ENCODE results near the gene NR6A1. TPM values are rescaled to one million over a fixed set of nuclear protein-coding genes. Genes with fewer than 3 reads are reported as not detected.

NR6A1 gene
- total RNA-seq, 1 experiment from 2014 or later = 6.7 TPM

DNA sequence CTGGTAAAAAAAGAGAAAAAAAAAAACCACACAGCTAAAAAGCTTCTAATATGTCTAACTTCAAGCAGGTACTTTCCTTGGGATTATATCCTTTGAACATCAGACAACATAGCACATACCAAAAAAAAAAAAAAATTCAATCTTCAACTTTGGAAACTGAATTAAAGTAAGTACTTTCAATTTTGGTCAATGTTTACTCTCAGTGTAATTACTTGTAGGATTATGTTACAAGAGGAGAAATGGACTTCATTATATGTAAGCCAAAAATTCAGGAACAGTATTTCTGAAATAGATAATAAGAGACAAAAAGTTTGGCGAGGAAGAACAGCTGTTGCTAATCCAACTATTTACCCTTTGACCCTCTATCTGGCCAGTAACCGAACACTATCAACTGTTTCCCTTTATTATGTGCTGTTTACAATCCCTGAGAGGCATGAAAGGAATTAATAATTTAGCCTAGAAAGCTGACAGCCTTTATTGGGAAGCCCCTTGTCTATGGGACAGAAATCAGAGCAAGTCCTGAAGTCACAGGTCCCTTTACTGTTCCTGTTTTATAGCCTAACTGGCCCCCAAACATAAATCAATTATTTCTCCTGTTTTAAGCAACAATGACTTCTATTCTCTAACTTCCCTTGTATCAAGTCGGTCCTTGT, 46.6 kb downstream of the NR6A1 start:
- Mint-ChIP-seq H3K4me1 (ENCODE audit: low read depth, unreplicated experiment) (no peaks in the 10 kb centered on the region), H3K36me3 (ENCODE audit: insufficient read depth, unreplicated experiment) (no peaks in the 10 kb centered on the region), H3K4me3 (ENCODE audit: low read depth, unreplicated experiment) (no peak overlapping the region), H3K27ac (ENCODE audit: unreplicated experiment) (no peak overlapping the region), H3K9me3 (ENCODE audit: low read depth, unreplicated experiment) (no peaks in the 10 kb centered on the region), H3K27me3 (ENCODE audit: unreplicated experiment) (no peaks in the 10 kb centered on the region)
- TF ChIP-seq, protein P1, sequence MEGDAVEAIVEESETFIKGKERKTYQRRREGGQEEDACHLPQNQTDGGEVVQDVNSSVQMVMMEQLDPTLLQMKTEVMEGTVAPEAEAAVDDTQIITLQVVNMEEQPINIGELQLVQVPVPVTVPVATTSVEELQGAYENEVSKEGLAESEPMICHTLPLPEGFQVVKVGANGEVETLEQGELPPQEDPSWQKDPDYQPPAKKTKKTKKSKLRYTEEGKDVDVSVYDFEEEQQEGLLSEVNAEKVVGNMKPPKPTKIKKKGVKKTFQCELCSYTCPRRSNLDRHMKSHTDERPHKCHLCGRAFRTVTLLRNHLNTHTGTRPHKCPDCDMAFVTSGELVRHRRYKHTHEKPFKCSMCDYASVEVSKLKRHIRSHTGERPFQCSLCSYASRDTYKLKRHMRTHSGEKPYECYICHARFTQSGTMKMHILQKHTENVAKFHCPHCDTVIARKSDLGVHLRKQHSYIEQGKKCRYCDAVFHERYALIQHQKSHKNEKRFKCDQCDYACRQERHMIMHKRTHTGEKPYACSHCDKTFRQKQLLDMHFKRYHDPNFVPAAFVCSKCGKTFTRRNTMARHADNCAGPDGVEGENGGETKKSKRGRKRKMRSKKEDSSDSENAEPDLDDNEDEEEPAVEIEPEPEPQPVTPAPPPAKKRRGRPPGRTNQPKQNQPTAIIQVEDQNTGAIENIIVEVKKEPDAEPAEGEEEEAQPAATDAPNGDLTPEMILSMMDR (IDR thresholded peaks at IDR 0.05; ENCODE audit: unreplicated experiment) = no peak
- intact Hi-C loops (cut with micrococcal nuclease; ENCODE audit: unreplicated experiment) = no loop called here
- no peak for DNase-seq
- CTCF ChIA-PET = interaction anchor here (0.7 to 1.3 kb wide), 2 partner anchors 12 to 416 kb away, joined by 3 read pairs; no protein-coding TSS in a partner anchor
- no TSS peak for BruUV-seq (replicated peaks)

DNA sequence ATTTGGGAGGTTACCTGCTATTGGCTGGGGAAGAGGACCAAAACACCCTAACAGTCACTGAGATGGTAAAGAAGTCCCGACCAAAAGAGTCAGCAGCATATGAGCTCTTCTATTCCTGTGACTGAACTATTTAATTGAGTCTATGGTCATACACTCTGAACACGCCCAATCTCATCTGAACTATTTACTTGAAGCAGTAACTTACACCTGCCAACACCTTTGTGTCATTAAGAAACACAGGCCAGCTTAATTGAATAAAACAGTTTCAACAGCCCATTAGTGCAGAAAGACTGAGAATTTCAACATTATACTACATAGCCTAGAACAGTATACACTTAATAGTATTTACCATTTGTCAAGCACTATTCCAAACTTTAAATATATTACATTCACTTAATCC, 47.8 kb downstream of the NR6A1 start:
- H3K36me3 Mint-ChIP-seq (ENCODE audit: insufficient read depth, unreplicated experiment) = no peaks in the 10 kb centered on the region
- DNase-seq = no peak
- intact Hi-C loops (cut with micrococcal nuclease; ENCODE audit: unreplicated experiment) = no loop called here
- H3K4me3 Mint-ChIP-seq (ENCODE audit: low read depth, unreplicated experiment) = no peak overlapping the region
- BruUV-seq (replicated peaks) = no TSS peak
- no peak overlapping the region for H3K27ac Mint-ChIP-seq (ENCODE audit: unreplicated experiment)
- CTCF ChIA-PET = interaction anchor here (1.3 kb wide), 1 partner anchor 10 kb away, joined by 3 read pairs; no protein-coding TSS in a partner anchor
- no peaks in the 10 kb centered on the region for H3K9me3 Mint-ChIP-seq (ENCODE audit: low read depth, unreplicated experiment)
- TF ChIP-seq, protein P1 (IDR thresholded peaks at IDR 0.05; ENCODE audit: unreplicated experiment) = no peak
- H3K27me3 Mint-ChIP-seq (ENCODE audit: unreplicated experiment) = no peaks in the 10 kb centered on the region
- H3K4me1 Mint-ChIP-seq (ENCODE audit: low read depth, unreplicated experiment) = no peaks in the 10 kb centered on the region

DNA sequence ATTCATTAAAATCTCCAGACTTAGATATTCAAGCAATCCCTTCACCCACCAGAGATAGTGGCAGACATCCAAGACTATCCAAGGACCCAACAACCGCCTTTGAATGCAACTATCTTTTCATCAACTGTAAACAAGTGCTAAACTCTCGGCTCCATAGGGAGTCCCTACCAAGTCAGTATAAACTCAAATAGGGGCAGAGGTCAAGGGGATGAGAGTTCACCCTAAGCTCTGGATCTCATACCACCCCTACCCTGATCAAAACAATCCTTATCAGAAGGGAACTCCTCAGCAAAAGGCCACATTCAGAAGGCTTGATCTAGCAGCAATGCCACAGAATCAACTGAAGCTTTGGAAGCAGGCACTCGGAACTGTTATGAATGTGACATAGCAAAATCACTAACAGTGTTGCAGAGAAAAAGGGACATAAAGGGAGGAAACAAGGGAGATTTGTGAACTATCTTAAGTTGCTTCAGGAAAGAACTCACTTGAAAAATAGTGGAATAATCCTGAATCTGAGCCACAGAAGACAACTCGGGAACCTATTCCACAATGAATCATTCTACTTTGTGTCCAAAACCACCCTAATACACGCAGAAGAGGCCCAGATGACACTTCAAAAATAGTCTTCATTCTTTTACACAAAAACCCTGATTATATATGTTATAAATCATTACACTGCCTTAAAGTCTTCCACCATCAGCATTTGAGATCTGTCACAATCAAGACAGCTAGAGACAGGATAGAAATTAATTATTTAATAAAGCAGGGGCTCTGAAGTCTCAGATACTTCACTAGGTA, 49.8 kb downstream of the NR6A1 start:
- intact Hi-C loops (cut with micrococcal nuclease; ENCODE audit: unreplicated experiment) = no loop called here
- Mint-ChIP-seq H3K9me3 (ENCODE audit: low read depth, unreplicated experiment) (no peaks in the 10 kb centered on the region), H3K36me3 (ENCODE audit: insufficient read depth, unreplicated experiment) (no peaks in the 10 kb centered on the region), H3K27ac (ENCODE audit: unreplicated experiment) (no peak overlapping the region), H3K27me3 (ENCODE audit: unreplicated experiment) (no peaks in the 10 kb centered on the region), H3K4me3 (ENCODE audit: low read depth, unreplicated experiment) (no peak overlapping the region), H3K4me1 (ENCODE audit: low read depth, unreplicated experiment) (no peaks in the 10 kb centered on the region)
- TF ChIP-seq, protein P1 (IDR thresholded peaks at IDR 0.05; ENCODE audit: unreplicated experiment) = no peak
- CTCF ChIA-PET = no interaction called here
- no peak for DNase-seq
- BruUV-seq (replicated peaks) = no TSS peak

GRCh38 chr9:124720429-124721108, 50.5 kb downstream of the NR6A1 start:
- no TSS peak for BruUV-seq (replicated peaks)
- H3K4me3 Mint-ChIP-seq (ENCODE audit: low read depth, unreplicated experiment) = no peak overlapping the region
- H3K27me3 Mint-ChIP-seq (ENCODE audit: unreplicated experiment) = no peaks in the 10 kb centered on the region
- intact Hi-C loops (cut with micrococcal nuclease; ENCODE audit: unreplicated experiment) = no loop called here
- H3K27ac Mint-ChIP-seq (ENCODE audit: unreplicated experiment) = no peak overlapping the region
- H3K9me3 Mint-ChIP-seq (ENCODE audit: low read depth, unreplicated experiment) = no peaks in the 10 kb centered on the region
- TF ChIP-seq, protein P1 (IDR thresholded peaks at IDR 0.05; ENCODE audit: unreplicated experiment) = no peak
- CTCF ChIA-PET = no interaction called here
- no peaks in the 10 kb centered on the region for H3K4me1 Mint-ChIP-seq (ENCODE audit: low read depth, unreplicated experiment)
- DNase-seq = no peak
- no peaks in the 10 kb centered on the region for H3K36me3 Mint-ChIP-seq (ENCODE audit: insufficient read depth, unreplicated experiment)

Measured in Calu3 (cell line).